GM18870 (cell line): ENCODE measurements around the gene TMEM266.

Experiments
- ATAC-seq: cut with Tn5 transposase; IDR thresholded peaks from one replicate; pipeline ENCODE4 v1.9.1; 2021; ENCODE audit warnings: moderate library complexity; ENCODE audit not compliant: unreplicated experiment

The TMEM266 gene

DNA sequence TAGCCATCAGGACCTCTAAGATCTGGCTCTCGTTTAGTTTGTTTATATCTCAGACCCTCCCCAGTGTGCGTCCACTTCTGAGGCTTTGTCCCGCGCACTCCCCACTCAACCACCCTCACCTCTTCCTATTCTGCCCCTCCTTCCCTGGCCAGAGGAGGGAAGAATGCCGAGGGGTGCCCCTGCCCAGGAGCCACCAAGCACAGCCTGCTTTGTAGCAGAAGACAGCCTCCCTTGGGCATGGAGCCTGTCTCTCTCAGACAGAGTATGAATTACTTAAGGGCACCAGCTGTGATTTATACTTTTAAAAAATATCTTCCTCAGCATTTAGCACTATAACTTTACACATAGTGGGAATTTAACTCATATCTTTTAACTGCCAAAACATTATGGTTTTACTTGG is 6.0 kb downstream of the TMEM266 start:
- ATAC-seq = no peak

DNA sequence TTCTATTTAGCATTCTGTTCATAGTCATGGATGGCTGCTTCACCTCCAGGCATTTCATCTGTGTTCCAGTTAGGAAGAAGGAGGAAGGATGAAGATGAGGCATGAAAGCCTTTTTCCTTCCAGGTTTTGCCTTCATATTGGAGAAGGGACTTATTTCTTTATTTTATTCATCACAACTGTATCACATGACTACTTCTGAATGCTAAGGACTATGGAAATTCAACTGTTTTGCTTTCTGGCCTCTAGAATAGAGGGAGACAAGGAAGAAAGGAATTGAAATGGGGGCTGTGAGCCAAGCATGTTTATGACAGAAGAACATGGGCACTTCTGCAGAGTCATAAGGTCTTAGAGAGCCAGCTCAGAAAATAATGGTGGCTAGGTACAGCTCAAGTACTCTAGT is 10.4 kb downstream of the TMEM266 start:
- no peak for ATAC-seq

DNA sequence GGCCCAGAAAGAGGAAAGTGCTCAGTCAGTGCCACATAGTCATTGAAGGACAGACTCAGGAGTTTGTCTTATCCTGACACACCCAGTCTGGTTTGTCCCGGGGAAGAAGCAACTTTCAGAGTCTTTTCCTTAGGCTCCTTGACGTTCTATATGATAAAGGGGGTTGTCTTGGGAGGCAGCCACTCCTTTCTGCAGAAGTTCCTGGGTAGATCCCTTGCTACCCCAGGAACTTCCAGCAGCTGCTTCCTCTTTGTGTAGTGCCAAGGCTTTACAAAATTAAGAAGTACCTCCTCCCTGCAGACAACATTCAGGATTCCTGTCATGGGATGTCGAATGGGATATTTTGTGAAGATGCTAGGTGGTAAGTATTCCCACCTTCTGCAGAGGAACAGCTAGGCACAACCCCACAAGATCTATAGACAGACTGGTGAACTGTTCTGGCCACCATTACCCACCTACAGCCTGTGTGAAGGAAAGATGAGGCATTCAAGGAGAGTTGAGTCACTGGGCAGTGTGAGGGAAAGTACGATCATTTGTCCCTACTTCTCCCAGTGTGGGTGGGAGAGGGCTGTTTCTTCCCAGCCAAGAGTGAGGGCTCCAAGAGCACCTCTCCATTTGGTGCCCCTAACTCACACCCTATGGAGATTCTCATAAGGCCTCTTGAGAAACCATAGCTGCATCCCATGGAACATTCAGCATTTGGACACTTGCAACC is 11.3 kb downstream of the TMEM266 start:
- ATAC-seq = no peak

DNA sequence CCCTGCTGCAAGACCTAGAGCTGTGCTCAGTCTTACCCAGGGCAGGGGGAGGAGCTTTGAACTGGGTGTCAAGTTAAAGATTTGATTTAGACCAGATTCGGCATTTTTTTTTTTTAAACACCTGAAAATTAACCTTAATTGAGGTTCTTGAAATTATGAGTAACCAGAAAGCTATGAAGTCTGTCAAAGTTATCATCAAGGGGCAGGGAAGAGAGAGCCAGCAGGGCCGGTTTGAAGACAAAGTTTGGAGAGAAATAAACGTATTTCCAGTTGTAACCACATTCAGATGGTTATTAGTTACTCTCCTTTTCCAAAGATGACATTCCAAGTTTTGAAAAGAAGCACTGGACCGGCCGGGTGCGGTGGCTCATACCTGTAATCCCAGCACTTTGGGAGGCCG is 12.0 kb downstream of the TMEM266 start:
- ATAC-seq = no peak

DNA sequence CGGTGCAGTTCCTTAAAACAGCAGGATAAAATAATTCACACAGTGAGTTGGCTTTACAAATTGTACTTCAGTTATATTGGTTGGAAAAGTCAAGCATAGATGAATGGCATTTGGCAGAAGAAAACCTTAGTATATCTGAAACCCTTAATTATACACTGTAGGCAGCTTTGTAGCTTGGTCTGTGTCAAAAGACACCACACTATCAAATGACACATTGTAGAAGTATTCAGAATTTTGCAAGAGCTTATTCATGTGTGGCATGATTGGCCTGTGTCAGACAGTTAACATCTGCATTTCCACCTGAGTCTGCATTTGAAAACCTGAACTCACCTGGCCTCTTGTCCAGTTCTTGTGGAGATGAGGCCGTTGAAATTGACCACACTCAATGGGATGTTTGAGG is 13.8 kb downstream of the TMEM266 start:
- ATAC-seq = no peak

DNA sequence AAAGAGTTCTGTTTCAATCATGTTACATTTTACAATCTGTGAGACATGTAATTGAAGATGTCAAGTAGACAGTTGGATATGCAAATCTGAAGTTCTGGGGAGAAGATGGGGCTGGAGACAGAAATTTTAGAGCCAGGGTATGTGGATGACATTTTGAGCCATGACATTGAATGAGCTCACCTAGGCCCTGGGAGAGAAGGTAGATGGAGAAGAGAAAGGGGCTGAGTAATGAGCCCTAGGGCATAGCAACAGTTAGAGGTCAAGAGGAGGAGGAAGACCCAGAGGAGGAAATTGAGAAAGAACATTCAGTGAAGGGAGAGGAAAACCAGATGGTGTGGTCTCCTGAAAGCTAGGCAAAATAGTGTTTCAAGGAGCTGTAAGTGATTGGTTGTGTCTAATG is 15.3 kb downstream of the TMEM266 start:
- no peak for ATAC-seq

DNA sequence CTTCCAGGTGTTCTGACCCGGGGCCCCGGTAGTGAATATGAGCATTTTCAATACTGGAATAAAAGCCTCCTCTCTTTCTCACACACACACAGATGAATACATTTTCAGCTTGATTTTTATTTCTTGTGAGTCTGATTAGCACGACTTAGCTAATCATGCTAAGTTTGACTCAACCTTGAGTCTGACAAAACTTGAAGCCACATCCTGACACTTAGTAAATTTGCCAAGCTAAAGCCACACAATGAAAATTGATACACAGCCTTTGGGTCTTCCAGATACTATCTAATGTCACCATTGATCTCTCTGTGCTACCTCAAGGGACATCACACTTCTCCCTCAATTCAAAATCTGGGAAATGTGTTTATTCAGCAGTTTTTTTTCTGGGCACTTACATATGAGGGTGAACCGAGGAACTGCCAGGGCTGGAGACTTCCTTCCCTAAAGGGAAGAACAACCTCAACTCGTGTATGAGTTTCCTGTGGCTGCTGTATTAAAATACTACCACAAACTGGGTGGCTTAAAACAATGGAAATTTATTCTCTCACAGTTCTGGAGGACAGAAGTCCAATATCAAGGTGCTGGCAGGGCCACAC is 18.6 kb downstream of the TMEM266 start:
- ATAC-seq = no peak

DNA sequence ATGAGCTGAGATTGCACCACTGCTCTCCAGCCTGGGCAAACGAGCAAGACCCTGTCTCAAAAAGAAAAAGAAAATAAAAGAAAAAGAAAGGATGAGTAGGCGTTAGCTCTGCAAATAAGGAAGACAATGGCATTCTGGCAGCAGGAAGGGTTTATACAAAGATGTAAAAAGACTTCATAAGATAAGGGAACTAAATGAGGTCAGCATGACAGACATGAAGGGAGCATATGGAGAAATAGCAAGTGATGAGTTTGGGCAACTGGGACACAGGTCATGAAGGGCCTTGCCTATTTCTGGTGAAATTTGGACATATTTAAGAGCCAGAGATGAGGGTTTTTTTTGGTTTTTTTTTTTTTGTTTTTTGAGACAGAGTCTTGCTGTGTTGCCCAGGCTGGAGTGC is 24.5 kb downstream of the TMEM266 start:
- ATAC-seq = no peak

DNA sequence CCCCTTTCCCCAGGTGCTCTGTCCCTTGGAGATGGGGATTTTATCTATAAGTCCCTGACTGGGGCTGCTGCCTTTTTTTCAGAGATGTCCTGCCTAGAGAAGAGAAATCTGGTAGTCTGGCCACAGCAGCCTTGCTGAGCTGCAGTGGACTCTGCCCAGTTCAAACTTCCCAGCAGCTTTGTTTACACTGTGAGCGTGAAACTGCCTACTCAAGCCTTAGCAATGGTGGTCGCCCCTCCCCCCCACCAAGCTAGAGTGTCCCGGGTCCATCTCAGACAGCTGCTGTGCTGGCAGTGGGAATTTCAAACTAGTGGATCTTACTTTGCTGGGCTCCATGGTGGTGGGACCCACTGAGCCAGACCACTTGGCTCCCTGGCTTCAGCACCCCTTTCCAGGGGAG is 38.9 kb downstream of the TMEM266 start:
- no peak for ATAC-seq

DNA sequence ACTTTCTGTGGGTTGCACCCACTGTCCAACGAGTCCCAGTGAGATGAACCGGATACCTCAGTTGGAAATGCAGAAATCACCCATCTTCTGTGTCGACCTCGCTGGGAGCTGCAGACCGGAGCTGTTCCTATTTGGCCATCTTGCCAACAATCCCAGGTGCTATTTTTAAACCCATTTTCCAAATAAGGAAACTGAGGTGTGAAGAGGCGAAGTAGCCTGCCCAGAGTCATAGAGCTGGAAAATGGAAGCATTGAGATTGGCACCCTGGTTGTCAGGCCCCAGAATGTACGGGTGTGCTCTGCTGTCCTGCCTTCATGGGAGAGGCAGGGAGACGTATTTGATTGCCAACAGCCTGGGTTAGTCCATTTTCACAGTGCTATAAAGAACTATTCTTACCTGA is 39.6 kb downstream of the TMEM266 start:
- ATAC-seq = no peak

DNA sequence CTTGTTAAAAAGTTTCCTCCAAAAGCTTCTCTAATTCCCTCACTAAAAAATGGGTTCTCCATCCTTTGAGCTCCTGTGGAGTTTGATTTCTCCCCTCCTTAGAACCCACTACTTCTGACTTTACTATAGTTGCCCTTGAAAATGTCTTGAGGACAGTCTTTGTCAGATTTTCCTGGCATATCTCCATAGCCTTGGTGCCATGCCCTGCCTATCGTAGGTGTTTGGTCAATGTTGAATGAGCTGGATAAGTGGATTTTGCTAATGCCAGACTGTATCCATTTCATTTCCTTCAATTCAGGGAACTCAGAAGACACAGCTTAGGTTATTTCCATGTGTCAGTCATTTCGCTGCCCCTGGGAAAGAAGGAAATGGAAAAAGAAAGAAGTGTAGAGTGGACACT is 40.6 kb downstream of the TMEM266 start:
- no peak for ATAC-seq

DNA sequence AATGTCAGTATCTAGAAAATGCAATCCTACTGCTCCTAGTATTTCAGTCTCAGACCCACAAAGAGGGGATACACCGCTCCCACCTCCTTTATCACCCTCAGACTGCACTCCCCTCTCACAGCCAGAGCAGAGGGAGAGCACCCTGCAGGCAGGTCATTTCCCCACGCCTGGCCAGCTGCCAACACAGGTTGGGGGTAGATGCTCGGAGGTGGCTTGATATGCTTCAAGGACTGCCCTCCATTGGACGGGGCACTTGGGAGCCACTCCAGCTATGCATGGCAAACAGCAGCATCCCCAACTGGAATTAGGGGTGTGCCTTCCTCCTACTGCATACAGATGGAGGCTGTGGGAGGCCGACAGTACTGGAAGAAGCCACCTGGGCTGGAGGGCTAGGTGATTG is 41.9 kb downstream of the TMEM266 start:
- ATAC-seq = no peak

DNA sequence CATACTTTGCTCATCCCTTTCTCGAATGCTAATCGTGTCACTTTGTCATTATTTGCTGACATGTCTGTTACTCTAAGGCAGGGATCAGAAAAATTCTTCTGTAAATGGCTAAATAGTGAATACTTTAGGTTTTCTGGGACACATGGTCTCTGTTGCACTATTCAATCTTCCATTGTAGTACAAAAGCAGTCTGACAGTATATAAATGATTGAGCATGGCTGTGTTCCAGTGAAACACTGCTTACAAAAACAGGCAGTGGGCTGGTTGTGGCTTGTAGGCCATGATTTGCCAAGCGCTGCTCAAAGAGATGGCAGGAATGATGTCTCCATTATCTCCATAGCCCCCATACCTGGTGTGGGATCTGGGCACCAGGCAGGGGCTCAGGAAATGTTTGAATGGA is 45.6 kb downstream of the TMEM266 start:
- ATAC-seq = no peak

DNA sequence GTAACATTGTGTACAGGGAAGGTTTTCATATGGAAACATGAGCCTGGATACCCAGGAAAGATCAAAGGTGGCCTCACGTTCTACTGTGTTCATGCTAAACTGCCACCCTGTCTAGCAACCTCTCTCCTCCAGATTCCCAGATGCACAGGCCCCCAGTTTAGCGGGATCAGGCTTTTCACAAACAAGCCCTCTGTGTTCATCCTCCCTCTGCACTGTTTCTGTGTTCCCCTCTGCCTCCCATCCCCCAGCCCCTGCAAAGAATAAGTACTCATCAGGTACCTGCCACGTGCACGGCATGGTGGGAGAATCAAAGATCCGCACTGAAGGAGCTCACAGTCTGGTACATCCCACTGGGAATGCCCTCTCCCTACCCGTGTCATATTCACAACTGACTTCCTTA is 46.1 kb downstream of the TMEM266 start:
- ATAC-seq = no peak

DNA sequence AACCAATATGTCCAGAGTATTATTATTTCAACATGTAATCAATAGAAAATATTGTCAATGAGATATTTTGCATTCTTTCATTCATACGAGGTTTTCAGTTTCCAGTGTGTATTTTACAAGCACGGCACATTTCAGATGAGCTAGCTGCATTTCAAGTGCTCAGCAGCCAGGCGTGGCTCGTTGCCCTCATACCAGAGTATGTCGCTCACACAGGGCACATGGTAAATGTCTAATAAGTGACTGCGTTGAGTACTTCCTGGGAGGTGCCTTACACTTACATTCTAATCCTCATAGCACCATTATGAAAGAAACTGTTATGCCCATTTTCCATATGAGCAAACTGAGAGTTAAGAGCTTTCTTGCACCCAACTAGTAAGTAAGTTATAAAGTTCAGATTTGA is 47.4 kb downstream of the TMEM266 start:
- no peak for ATAC-seq

DNA sequence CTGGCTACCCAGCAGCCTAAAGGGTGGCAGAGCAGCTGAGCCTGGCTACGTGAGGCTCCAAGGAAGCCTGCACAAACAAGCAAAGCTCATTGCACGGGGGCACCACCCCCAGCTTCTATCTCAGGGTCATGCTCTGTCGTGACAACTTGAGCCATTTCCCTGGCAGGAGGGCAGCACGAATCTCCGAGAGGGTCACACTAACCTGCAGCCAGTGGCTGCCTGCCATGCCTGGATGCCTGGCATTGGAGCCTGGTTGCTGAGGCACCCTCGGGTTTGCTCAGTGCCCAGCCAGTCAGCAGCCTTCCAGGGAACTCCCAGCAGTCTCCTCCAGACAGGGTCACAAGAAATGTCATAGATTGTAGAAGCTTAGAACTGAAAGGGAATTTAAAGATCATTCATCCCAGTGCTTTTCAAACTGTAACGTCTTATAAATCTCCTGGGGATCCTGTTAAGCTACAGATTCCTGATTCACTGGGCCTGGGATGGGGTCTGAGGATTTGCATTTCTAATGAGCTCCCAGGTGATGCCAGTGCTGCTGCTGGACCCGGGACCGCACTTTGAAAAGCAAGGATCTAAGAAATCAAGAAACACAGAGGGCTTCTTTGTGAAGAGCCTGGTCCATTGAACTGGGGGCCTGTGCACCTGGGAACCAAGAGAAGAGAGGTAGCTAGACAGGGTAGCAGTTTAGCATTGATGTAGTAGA is 48.4 kb downstream of the TMEM266 start:
- ATAC-seq = no peak

DNA sequence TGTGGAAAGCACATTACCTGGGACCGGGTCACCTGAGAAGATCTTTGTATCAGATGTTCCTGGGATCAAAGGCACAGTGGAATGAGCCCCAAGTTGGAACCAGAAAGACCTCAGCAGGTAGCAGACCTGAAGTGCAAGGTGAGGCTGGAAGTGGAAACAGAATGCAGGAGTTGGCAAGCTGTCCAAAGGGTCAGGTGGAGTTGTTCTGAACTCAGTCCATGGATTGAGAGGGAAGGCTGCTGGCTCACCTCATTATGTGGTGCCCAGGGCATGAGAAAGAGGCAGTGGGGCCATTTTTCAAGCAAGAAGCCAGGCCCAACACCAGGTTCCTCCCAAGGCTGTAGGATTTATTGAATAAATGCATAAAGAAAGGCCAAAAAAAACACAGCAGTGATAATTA is 49.3 kb downstream of the TMEM266 start:
- no peak for ATAC-seq

DNA sequence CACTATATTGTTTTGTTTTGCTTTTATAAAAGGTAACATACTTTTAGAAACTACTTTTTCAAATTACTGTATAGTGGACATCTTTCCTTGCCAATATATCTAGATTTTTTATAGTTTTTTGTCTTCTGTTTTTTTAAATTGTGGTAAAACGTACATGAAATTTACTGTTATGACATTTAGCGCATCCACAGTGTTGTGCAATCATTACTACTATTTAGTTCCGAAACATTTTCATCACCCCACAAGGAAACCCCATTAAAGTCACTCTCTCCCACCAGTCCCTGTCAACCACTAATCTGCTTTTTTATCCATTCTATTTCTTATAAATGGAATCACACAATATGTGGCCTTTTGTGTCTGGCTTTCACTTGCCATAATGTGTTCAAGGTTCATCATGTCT is 54.8 kb downstream of the TMEM266 start:
- ATAC-seq = no peak

DNA sequence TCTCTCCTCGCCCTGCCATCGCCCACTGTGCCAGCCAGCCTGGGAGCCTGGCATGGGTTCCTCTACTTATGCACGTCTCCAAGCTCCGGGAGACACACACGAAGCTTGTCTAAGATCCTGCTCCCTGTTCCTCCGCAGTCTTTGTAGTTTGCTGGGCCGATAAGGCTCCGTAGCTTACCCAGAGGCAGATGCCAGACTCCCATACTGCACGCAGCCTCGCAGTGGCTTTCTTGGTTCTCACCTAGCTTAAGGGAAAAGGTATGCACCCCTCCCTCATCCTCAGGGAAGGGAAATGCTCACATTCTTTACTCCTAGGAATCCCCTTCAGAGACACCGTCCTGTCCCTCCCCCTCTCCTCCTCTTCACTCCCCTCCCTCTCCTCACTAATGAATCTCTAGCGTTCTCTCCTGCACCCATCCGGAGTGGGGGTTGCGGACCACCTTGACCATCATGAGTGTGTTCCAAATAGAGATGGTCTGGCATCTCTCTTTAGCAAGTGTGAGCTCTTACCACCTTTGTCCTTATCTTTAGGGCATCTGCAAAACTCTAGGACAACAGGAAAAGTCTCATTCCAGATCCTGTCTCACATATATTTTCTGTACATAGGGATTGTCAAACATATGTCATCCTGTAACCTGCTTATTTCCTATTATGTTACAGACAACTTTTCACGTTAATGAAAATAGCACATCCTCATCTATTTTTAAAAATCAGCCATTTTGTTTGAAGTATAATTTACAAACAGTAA is 56.5 kb downstream of the TMEM266 start:
- ATAC-seq = no peak

DNA sequence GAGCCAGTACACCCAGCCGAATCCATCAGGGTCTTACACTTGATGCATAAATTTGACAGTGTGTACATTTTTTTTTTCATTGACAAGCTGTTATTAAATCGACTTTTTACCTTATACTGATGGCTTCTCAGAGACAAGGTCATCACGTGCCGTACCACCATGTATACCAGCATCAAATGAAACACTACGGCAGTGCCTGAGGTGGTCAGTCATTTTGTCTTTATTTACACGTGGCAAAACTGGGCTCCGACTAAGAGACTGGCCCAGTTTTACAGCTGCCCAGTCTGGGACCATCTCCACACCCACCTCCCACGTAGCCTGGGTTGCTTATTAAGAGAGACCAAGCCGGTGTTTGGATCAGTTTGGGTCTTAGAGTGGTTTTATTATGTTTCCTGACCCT is 57.4 kb downstream of the TMEM266 start:
- no peak for ATAC-seq

DNA sequence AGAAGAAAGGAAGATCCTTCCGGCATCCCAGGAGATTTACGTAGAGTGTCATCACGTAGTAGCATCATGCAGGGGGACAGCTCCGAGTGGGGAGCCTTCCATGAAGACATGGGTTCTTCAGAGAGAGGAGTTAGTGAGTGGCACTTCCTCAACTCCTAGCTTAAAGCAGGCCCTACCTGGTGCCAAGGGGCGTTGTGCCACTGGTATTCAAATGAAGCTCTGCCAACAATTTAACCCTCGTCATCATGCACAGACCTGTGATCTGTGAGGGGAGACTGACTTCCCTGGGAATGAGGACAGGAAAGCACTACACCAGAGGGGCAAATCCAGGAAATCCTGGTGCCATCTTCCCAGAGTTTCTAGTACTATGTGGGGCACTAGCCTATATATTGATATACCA is 59.0 kb downstream of the TMEM266 start:
- ATAC-seq = no peak

DNA sequence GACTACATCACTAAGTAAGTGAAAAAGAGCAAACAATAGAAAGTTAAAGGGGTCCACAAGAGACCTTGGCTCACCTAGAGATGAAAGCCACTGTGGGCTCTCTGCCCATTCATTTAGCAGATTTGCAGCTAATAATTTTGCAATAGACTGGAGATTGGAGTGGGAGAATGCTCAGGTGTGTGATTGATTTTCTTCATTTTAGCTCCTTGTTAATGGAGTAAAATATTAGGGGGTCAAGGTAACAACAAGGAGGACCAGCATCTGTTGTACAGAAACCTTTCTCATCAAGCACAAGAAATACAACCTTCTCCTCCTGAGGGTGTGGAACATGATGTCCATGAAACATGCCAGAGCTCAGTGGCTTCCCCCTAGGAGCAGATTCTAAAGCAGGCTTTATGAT is 63.2 kb downstream of the TMEM266 start:
- ATAC-seq = no peak
